HL-60/S4 treated with phorbol 12-myristate 13-acetate at 8.2 ng/mL for 4 days and 3 days (cell line): ENCODE measurements around the gene CCNY.

Source experiments
- in situ Hi-C: fragments of 300-500 bp; cut with MboI; formaldehyde crosslinking; loops from 2 replicates; pipeline ENCODE4 v1.15.0; 2022; ENCODE audit warnings: low sequenced_read_pairs

The CCNY gene

GRCh38 chr10:35379226-35380137, 43.2 kb downstream of the CCNY start:
- in situ Hi-C loops: no loop called here

GRCh38 chr10:35382096-35382495, 45.8 kb downstream of the CCNY start:
- in situ Hi-C loops: no loop called here

- in situ Hi-C loops: no loop called here
These were observed 48.1 kb downstream of the CCNY start for GRCh38 chr10:35384265-35384868.

DNA sequence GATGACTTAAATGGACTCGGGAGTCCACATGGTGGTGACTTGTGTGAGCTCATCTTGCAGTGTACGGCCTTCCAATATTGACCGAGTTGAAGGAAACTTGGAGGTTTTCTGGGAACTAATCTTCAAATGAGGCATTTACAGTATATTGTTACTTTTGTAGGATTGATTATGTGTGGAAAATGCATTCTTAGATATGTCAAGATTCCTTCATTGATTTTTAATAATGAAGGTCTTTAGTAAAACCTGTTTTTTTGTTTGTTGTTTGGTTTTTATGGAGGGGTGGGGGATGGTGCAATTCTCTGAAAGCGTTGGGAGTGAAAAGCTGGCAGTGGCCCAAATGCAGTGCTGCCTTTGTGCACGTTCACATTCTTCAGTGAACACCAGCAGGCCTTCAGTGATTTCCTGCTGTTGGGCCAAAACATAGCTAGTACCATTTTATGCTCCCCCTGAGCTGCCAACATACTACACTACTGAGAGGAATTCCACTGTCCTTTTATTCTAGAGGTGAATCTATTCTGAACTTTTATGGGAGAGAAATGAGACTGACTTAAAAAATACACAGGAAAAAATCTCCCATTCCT, 50.4 kb downstream of the CCNY start:
- in situ Hi-C loops: no loop called here

- in situ Hi-C loops: no loop called here
These were observed 51.5 kb downstream of the CCNY start for GRCh38 chr10:35387768-35388167.

GRCh38 chr10:35388197-35388596, 51.9 kb downstream of the CCNY start:
- in situ Hi-C loops: no loop called here

GRCh38 chr10:35388682-35389081, 52.4 kb downstream of the CCNY start:
- in situ Hi-C loops: no loop called here

DNA sequence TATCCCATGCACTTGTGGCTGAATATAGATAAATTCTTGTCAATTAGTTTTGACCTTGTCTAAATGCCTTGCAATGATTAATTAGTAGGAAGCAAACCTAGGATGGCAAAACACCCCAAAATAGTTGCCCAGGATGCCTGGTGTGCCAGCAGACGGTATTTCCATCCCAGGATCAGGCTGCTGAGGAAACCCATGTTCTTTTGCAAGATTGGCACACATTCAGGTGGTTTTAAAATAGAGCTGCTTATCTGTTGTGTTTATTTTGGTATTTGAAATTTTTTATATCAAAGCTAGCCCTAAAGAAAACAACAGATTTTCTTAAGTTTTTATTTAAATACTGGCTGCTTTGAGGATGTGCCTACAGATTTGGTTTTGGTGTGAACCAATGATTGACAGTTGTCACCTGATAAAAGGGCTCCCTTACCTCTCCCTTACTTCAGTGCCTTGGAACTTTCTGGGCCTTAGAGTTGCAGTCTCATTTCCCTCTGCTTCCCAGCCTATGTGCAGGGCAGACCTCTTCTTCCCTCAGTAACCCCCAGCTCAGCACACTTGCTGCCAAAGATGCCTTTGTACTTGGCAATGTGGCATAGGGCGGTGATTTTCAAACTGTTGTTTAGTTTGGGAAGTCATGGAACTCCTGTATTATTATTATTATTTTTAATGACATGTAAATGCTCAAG, 54.0 kb downstream of the CCNY start:
- in situ Hi-C loops: no loop called here

DNA sequence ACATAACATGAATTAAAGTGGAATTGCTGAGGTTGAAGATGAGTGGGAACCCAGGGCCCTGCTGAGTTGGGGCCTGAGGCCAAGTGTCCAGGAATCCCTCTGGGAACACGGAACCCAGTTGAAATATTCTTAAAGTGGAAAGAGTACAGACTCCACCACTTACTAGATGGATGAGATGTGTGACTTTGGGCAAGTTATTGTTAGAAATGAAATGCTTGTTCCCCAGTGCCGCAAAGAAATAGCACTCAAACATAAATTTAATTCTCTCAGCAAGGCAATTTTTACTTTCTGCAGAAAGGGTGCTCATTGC, 54.5 kb downstream of the CCNY start:
- in situ Hi-C loops: no loop called here

GRCh38 chr10:35391153-35391953, 55.0 kb downstream of the CCNY start:
- in situ Hi-C loops: no loop called here

GRCh38 chr10:35391954-35392262, 55.6 kb downstream of the CCNY start:
- in situ Hi-C loops: no loop called here

- in situ Hi-C loops: no loop called here
These were observed 56.3 kb downstream of the CCNY start for GRCh38 chr10:35392482-35393228.

DNA sequence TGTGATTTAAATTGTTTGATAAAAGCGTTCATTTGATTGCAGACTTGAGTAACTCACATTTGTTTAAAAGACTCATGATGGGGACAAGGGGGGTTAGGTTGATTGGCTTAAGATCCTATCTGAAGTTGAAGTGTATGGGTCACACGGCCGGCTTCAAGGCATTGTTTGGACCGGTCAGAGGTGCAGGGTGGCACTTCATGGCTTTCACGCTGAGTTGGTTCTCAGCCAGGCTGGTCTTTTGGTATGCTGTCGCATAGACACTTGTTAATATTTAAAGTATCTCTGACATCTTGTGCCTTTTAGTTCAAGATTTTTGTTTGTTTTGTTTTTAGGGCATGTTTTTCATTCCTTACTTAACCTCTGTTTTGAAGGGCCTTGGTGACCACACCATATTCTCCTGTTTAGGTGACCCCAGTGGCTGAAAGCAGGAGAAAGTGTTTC, 58.1 kb downstream of the CCNY start:
- in situ Hi-C loops: no loop called here

GRCh38 chr10:35394934-35395333, 58.6 kb downstream of the CCNY start:
- in situ Hi-C loops: no loop called here

DNA sequence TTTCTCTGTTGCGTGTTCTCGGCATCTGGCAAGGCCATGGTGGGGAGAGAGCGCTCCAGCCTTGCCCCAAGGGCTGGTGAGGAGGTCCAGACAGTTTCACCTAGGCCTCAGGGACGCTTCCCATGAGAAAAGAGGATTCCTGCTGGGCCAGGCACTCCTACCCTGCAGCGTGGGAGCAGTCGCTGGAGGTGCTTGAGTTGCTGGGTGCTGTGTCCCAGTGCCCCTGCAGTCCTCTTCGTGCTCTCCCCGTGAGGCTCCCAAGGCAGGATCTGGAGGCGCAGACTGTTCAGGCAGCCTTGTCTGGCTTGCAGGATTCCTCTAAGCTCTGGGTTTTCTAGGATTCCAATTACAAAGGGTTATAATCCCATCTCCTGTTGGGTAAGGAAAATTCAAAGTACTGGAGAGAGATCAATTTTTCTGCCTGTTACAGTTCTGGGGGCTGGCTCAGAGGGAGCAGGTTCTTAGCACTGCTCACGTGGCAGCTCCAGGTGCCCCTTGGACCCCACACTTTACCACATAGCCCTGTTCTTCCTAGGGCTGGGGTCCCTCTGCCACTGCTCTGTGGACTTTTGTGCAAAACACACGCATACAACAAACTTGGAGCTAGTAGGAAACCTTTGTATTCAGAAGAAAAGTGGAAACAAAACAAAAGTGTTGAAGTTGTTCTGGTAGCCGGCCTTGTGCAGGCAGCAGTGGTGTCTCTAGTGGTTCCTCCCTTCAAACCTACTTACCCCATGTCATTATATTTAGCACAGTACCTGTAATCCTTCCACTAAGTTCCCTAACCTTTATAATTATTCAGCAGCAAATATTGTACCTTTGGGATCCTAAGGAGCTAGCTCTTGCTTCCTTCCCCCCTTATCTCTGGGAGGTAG, 60.5 kb downstream of the CCNY start:
- in situ Hi-C loops: no loop called here

DNA sequence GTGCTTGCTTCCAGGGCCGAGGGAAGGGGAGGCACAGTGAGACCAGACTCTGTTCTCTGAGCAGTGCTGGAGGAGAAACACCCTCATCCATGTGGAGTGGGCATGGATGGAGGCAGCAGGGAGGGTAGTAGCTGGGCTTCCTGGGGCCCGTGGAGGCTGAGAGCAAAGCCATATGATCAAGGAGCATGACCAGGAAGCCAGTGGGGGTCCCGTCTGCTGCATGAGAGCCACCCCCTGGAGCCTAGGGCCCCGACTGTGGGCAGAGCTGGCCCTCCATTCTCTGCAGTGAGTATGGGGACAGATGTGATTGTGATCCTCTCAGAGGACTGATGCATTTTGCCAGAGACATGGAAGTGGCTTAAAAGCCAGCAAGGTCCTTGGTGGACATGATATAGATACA, 61.6 kb downstream of the CCNY start:
- in situ Hi-C loops: no loop called here

GRCh38 chr10:35398355-35398754, 62.0 kb downstream of the CCNY start:
- in situ Hi-C loops: no loop called here

DNA sequence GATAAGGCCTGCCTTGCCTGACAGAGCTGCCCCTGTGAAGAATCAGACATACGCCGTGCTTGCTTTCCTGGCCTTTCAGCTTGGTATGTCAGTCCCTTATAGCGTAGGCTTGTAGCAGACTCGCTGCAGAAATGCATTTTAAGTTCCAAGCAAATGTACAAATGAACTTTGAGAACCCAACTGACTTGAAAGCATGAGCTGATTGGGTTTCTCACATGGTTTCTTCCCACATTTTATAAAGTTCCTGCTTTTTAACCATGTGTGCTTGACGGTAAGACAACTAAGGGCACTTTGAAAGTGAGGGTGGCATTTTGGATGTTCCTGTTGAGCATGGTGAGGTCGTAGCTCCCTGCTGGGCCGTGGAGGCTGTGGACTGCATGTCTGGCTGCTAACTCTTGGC, 62.6 kb downstream of the CCNY start:
- in situ Hi-C loops: no loop called here

DNA sequence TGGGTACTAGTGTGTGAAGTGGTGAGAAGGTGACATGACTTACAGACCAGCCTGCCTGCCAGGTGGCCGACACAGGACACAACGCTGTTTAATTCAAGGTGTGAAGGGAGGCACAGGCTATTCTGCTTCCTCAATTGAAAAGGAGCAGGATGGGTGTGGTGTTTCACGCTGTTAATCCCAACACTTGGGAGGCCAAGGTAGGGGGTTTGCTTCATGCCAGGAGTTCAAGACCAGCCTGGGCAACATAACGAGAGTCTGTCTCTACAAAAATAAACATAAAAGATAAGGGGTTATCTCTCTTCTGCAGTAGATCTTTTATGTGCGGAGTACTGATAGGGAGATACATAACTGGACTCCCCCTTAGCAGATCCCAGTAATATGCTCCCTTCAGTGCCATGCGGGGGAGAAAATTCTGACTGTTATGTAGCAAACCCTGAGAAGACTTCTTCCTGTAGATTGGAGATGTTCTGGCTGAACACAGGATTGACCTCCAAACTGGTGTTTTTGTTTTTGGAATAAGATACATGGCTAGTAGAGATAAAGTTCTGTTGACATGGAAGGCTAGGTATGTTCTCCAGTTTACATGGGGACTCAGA, 63.2 kb downstream of the CCNY start:
- in situ Hi-C loops: no loop called here
